Peyer's patch (tissue), 4 donors: ENCODE results near the gene PSMD13.

Experiments used
- POLR2A ChIP-seq, 2 donors: fragments of 450-650 bp; IDR thresholded peaks; one replicate each; pipeline ENCODE4 v1.5.1; 2017; ENCODE audit warnings: antibody characterized with exemption in 2 of 2, mild to moderate bottlenecking in 2 of 2, moderate library complexity in 2 of 2
- TF ChIP-seq, protein P1 (sequence below), 6 experiments: fragments of 450-650 bp in 4 of 6; fragments of 200-600 bp in 2 of 6; sonication (generic) in 1 of 6; IDR thresholded peaks; one replicate each; pipeline ENCODE4 v1.5.1; 2017 to 2019; ENCODE audit warnings: antibody characterized with exemption in 6 of 6, mild to moderate bottlenecking in 3 of 6, moderate library complexity in 1 of 6

DNA sequence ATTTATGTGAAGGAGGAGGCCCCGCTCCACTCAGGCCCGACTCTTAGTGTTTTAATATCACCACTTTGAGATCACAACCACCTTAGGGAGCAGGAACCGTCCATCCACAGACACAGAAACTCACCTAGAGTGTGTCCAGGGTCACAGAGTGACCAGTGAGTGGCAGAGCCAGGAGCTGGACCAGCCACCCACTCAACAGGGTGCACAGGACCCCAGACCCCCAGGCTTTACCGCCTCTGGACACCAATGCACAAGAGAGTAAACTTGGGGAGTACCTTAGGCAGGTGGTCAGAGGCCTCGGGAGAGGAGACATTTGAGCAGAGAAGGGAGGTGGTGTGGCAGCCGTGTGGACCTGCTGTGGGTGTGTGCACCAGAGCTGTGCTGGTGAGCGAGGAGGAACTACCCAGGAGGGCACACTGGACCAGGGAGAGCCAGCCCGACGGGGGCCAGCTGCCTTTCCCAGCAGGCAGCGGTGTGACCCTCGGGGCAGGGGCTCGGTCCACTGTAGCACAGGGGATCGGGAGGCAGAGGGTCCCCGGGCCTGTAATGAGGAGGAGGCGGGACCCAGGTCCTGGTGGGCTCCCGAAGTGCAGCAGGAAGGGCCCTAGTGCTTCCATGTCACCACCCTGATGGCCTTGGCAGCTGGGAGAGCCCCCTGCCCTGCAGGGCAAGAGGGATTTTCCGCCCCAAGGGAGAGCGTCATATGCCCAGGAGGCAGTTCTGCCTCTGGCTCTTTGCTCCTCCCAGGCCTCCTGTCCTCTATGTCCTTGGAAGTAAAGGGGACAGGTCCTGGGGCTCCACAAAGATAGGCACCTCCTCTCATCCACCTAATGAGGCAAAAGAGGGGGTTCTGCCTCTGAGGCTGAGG, 33.9 kb downstream of the PSMD13 start:
- no peak for TF ChIP-seq POLR2A (IDR thresholded peaks at IDR 0.05)
- TF ChIP-seq, protein P1, sequence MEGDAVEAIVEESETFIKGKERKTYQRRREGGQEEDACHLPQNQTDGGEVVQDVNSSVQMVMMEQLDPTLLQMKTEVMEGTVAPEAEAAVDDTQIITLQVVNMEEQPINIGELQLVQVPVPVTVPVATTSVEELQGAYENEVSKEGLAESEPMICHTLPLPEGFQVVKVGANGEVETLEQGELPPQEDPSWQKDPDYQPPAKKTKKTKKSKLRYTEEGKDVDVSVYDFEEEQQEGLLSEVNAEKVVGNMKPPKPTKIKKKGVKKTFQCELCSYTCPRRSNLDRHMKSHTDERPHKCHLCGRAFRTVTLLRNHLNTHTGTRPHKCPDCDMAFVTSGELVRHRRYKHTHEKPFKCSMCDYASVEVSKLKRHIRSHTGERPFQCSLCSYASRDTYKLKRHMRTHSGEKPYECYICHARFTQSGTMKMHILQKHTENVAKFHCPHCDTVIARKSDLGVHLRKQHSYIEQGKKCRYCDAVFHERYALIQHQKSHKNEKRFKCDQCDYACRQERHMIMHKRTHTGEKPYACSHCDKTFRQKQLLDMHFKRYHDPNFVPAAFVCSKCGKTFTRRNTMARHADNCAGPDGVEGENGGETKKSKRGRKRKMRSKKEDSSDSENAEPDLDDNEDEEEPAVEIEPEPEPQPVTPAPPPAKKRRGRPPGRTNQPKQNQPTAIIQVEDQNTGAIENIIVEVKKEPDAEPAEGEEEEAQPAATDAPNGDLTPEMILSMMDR (IDR thresholded peaks at IDR 0.05) = no peak
